WTC11 (cell line): ENCODE results near the gene TNP2.

Experiments
- CTCF ChIP-seq: fragments of 200-600 bp; IDR thresholded peaks from 2 replicates; pipeline ENCODE4 v1.8.0; 2022; ENCODE audit warnings: antibody characterized with exemption
- JUN ChIP-seq: sonication (generic); formaldehyde crosslinking; IDR thresholded peaks from 2 replicates; pipeline ENCODE4 v1.8.0; 2023; ENCODE audit warnings: mild to moderate bottlenecking, missing genetic modification reagents
- ZNF263 ChIP-seq: sonication (generic); formaldehyde crosslinking; IDR thresholded peaks from 2 replicates; pipeline ENCODE4 v1.8.1; 2022; ENCODE audit warnings: low read depth, mild to moderate bottlenecking, moderate library complexity, missing genetic modification reagents
- ZNF416 ChIP-seq: fragments of 250-450 bp; sonication (Bioruptor Pico); IDR thresholded peaks from 2 replicates; pipeline ENCODE4 v1.9.0; 2021; ENCODE audit warnings: mild to moderate bottlenecking, inconsistent platforms

GRCh38 chr16:11301645-11302501 lies 32.7 kb upstream of the TNP2 start:
- no peak for TF ChIP-seq CTCF
- TF ChIP-seq ZNF263 = no peak
- TF ChIP-seq ZNF416 (CRISPR knock-in tag) = no peak
- no peak for TF ChIP-seq JUN (CRISPR knock-in tag)
